Measurements from ENCODE around the gene IDE.

Gene IDE

DNA sequence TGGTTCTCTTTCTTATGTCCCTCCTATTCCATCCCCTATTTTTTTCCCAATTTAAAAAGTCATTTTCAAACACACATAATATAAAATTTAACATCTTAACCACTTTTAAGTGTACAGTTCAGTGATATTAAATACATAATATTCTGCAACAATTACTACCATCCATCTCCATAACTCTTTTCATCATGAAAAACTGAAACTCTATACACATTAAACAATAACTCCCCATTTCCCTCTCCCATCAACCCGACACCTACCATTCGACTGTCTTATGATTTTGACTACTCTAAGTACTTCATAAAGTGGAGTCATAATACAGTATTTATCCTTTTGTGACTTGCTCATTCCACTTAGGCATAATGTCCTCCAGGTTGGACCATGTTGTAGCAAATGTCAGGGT, 21.6 kb upstream of the IDE start:
- no peak for TF ChIP-seq FOXM1 (IDR thresholded peaks at IDR 0.05; ENCODE audit: borderline replicate concordance, low read depth)
- no peak for TF ChIP-seq CEBPB (IDR thresholded peaks at IDR 0.05)
- no peak for TF ChIP-seq YY1 (IDR thresholded peaks at IDR 0.05; ENCODE audit: low read depth)
- TF ChIP-seq TCF12 (IDR thresholded peaks at IDR 0.05; ENCODE audit: low read depth) = no peak

DNA sequence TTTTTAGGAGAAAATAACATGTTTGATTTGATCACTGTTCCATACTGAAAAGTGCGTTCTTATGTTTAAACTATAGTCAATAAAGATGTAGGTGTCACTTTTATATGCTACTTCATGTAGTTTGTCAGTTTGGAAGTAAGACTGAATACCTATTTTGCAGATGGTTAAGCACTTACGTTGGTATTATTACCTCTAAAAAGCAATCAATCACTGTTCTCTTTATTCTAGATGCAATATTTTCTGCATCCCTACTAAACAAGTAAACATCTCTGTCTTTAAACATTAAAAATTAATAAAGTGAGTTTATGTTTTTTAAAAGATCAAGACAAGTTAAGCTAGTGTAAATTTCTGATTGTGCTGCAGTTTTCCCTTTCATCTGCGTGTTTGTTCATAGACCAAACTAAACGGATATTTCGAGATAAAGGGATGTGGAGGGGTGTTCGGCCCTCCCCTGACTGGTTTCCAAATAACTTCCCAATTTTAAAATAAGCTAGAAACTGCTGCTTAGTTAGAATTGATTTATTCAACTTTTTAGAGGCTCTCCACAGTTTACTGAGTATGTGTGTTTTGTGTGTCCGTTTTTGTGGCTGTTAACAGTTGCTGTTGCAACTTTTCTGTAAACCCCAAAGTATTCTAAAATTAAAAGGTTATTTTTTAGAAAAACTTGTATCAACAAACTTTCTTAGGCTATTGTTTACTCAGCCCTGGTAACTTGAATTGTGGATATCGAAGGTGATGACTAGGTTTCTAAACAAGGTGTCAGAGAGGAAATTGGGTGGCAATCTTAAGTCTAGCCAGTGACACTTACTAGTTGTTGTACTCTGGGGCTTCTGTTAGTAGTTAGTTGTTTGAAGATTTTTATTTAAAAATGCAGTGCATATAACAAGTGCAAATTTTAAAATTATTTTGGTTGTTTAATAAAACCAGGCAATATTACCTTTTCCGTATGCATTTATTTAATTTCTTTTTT, 20.0 kb upstream of the IDE start:
- TF ChIP-seq RAD21 (IDR thresholded peaks at IDR 0.05; ENCODE audit: low read depth) = no peak

DNA sequence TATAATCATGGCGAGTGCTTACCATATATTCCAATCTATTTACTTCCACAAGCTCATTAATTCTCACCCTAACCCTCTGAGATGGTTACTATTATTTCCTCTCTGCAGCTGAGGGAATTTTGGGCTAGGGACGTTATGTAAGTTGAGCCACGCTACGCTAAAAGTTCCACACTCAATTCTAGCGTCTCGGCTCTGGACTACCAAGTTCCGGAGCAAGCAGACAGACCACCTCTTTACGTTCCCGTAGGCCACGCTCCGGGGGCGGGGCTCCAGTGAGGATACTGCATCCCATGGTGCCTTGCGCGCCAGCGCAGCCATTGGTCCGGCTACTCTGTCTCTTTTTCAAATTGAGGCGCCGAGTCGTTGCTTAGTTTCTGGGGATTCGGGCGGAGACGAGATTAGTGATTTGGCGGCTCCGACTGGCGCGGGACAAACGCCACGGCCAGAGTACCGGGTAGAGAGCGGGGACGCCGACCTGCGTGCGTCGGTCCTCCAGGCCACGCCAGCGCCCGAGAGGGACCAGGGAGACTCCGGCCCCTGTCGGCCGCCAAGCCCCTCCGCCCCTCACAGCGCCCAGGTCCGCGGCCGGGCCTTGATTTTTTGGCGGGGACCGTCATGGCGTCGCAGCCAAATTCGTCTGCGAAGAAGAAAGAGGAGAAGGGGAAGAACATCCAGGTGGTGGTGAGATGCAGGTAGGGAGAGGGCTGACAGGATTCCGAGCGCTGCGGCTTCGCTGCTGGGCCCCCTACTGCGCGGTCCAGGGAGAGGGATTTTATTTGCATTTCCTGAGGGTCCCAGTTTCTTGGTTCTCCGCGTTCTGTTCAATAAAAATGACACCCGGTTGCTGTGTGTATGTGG, 19.1 kb upstream of the IDE start, which contains the start of gene KIF11:
KIF11 (plus strand) TSS at position 370 of the 858 bp plus-strand sequence; CDS start at position 616, 246 bp downstream.
- TF ChIP-seq, protein P1, sequence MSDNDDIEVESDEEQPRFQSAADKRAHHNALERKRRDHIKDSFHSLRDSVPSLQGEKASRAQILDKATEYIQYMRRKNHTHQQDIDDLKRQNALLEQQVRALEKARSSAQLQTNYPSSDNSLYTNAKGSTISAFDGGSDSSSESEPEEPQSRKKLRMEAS (IDR thresholded peaks at IDR 0.05) = peak; percentile 83
- TF ChIP-seq NFIC (IDR thresholded peaks at IDR 0.05) = peak; percentile 45; the same call in 1 of the 2 replicates
- TF ChIP-seq, protein P2, sequence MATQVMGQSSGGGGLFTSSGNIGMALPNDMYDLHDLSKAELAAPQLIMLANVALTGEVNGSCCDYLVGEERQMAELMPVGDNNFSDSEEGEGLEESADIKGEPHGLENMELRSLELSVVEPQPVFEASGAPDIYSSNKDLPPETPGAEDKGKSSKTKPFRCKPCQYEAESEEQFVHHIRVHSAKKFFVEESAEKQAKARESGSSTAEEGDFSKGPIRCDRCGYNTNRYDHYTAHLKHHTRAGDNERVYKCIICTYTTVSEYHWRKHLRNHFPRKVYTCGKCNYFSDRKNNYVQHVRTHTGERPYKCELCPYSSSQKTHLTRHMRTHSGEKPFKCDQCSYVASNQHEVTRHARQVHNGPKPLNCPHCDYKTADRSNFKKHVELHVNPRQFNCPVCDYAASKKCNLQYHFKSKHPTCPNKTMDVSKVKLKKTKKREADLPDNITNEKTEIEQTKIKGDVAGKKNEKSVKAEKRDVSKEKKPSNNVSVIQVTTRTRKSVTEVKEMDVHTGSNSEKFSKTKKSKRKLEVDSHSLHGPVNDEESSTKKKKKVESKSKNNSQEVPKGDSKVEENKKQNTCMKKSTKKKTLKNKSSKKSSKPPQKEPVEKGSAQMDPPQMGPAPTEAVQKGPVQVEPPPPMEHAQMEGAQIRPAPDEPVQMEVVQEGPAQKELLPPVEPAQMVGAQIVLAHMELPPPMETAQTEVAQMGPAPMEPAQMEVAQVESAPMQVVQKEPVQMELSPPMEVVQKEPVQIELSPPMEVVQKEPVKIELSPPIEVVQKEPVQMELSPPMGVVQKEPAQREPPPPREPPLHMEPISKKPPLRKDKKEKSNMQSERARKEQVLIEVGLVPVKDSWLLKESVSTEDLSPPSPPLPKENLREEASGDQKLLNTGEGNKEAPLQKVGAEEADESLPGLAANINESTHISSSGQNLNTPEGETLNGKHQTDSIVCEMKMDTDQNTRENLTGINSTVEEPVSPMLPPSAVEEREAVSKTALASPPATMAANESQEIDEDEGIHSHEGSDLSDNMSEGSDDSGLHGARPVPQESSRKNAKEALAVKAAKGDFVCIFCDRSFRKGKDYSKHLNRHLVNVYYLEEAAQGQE (IDR thresholded peaks at IDR 0.05; ENCODE audit: low read depth) = 0 out of 2 replicates have a peak, but pooled peaks have one; percentile 17
- TF ChIP-seq, protein P3, sequence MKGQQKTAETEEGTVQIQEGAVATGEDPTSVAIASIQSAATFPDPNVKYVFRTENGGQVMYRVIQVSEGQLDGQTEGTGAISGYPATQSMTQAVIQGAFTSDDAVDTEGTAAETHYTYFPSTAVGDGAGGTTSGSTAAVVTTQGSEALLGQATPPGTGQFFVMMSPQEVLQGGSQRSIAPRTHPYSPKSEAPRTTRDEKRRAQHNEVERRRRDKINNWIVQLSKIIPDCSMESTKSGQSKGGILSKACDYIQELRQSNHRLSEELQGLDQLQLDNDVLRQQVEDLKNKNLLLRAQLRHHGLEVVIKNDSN (IDR thresholded peaks at IDR 0.05) = peak; percentile 37; the same call in 1 of the 2 replicates
- peak; percentile 100 for TF ChIP-seq FOXM1 (IDR thresholded peaks at IDR 0.05; ENCODE audit: borderline replicate concordance, low read depth)
- 0 out of 2 replicates have a peak, but pooled peaks have one; percentile 20 for TF ChIP-seq EGR1 (IDR thresholded peaks at IDR 0.05)
- no peak; the same call in none of the 2 replicates for TF ChIP-seq CREB1 (IDR thresholded peaks at IDR 0.05; ENCODE audit: low read depth)
- TF ChIP-seq YY1 (IDR thresholded peaks at IDR 0.05; ENCODE audit: low read depth) = peak; percentile 87
- TF ChIP-seq CEBPB (IDR thresholded peaks at IDR 0.05) = peak; percentile 16; the same call in 1 of the 2 replicates
- TF ChIP-seq TEAD4 (IDR thresholded peaks at IDR 0.05) = peak; percentile 56
- TF ChIP-seq ZBTB7A (IDR thresholded peaks at IDR 0.05; ENCODE audit: low read depth) = peak; percentile 93
- TF ChIP-seq TCF12 (IDR thresholded peaks at IDR 0.05; ENCODE audit: low read depth) = no peak
- no peak for TF ChIP-seq RAD21 (IDR thresholded peaks at IDR 0.05; ENCODE audit: low read depth)
- TF ChIP-seq TAF1 (IDR thresholded peaks at IDR 0.05; ENCODE audit: low read depth) = peak; percentile 85
- peak; percentile 45; the same call in 1 of the 2 replicates for TF ChIP-seq EP300 (IDR thresholded peaks at IDR 0.05; ENCODE audit: borderline replicate concordance)

DNA sequence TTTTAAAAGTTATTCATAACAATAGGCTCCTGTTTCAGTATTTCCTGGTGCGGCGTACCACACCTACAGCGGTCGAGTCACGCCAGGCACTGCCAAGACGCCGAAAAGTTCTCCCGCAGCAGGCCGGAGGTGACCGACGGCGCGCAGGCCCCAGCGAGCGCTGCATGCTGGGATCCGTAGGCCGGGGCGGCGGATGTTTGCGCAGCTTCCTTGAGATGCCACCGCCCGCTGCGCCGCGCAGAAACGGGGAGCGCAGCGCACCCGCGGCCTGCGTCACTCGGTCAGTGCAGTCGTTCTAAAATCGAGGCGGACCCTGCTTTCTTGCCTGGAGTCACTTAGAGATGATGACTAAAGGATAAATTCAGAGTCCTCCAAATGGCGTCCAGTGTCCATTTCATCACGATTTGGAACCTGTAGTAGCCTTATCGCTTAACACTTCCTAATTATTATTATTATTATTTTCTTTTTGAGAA, 17.7 kb upstream of the IDE start:
- TF ChIP-seq YY1 (IDR thresholded peaks at IDR 0.05; ENCODE audit: low read depth) (peak; percentile 79), TCF12 (IDR thresholded peaks at IDR 0.05; ENCODE audit: low read depth) (peak; percentile 64; the same call in 1 of the 2 replicates), CEBPB (IDR thresholded peaks at IDR 0.05) (no peak), NFIC (IDR thresholded peaks at IDR 0.05) (peak; percentile 38; the same call in 1 of the 2 replicates), FOXM1 (IDR thresholded peaks at IDR 0.05; ENCODE audit: borderline replicate concordance, low read depth) (peak; percentile 57; the same call in 1 of the 2 replicates), CREB1 (IDR thresholded peaks at IDR 0.05; ENCODE audit: low read depth) (peak; percentile 66), TEAD4 (IDR thresholded peaks at IDR 0.05) (peak; percentile 60), TAF1 (IDR thresholded peaks at IDR 0.05; ENCODE audit: low read depth) (peak; percentile 88), ZBTB7A (IDR thresholded peaks at IDR 0.05; ENCODE audit: low read depth) (no peak), EP300 (IDR thresholded peaks at IDR 0.05; ENCODE audit: borderline replicate concordance) (peak; percentile 21; the same call in 1 of the 2 replicates)
- TF ChIP-seq, protein P1 (IDR thresholded peaks at IDR 0.05) = peak; percentile 91
- TF ChIP-seq, protein P2 (IDR thresholded peaks at IDR 0.05; ENCODE audit: low read depth) = no peak

All from Ishikawa (cell line).